ENCODE measurements around the gene RBM20.

Gene RBM20

GRCh38 chr10:110827410-110827809 is 183.3 kb downstream of the RBM20 start:
- no peak; the same call in 2 of the 3 replicates for ATAC-seq
- TF ChIP-seq OSR1 (CRISPR knock-in tag; IDR thresholded peaks at IDR 0.05) = no peak
- TF ChIP-seq ZFP30 (CRISPR knock-in tag; IDR thresholded peaks at IDR 0.05) = no peak
- TF ChIP-seq CSRNP3 (CRISPR knock-in tag; IDR thresholded peaks at IDR 0.05) = no peak
- no peak for TF ChIP-seq TOX (CRISPR knock-in tag; IDR thresholded peaks at IDR 0.05; ENCODE audit: borderline replicate concordance)
- TF ChIP-seq ZFP3 (CRISPR knock-in tag; IDR thresholded peaks at IDR 0.05) = no peak
- TF ChIP-seq ZNF8 (CRISPR knock-in tag; IDR thresholded peaks at IDR 0.05) = no peak
- no peak for TF ChIP-seq TCF4 (CRISPR knock-in tag; IDR thresholded peaks at IDR 0.05; ENCODE audit: borderline replicate concordance)
- TF ChIP-seq ARNTL (CRISPR knock-in tag; IDR thresholded peaks at IDR 0.05; ENCODE audit: borderline replicate concordance, low read depth) = no peak
- no peak for TF ChIP-seq ESRRG (CRISPR knock-in tag; IDR thresholded peaks at IDR 0.05)
- TF ChIP-seq ISL1 (CRISPR knock-in tag; IDR thresholded peaks at IDR 0.05) = no peak
- TF ChIP-seq POU6F1 (CRISPR knock-in tag; IDR thresholded peaks at IDR 0.05; ENCODE audit: borderline replicate concordance, low read depth) = no peak

GRCh38 chr10:110827875-110828274 is 183.7 kb downstream of the RBM20 start:
- TF ChIP-seq GLIS3 (CRISPR knock-in tag; IDR thresholded peaks at IDR 0.05) = no peak
- no peak for TF ChIP-seq ZFP3 (CRISPR knock-in tag; IDR thresholded peaks at IDR 0.05)
- TF ChIP-seq ZNF565 (CRISPR knock-in tag; conservative IDR thresholded peaks at IDR 0.05; ENCODE audit: low read depth) = no peak
- ATAC-seq = no peak

GRCh38 chr10:110828525-110828924 is 184.4 kb downstream of the RBM20 start:
- no peak for ATAC-seq
- TF ChIP-seq ZFP30 (CRISPR knock-in tag; IDR thresholded peaks at IDR 0.05) (no peak), TSHZ2 (CRISPR knock-in tag; IDR thresholded peaks at IDR 0.05) (no peak), ESRRG (CRISPR knock-in tag; IDR thresholded peaks at IDR 0.05) (no peak), ZC3H10 (CRISPR knock-in tag; IDR thresholded peaks at IDR 0.05) (no peak), PATZ1 (CRISPR knock-in tag; IDR thresholded peaks at IDR 0.05; ENCODE audit: borderline replicate concordance) (no peak), GLIS3 (CRISPR knock-in tag; IDR thresholded peaks at IDR 0.05) (no peak), ARNTL (CRISPR knock-in tag; IDR thresholded peaks at IDR 0.05; ENCODE audit: borderline replicate concordance, low read depth) (no peak), TCF4 (CRISPR knock-in tag; IDR thresholded peaks at IDR 0.05; ENCODE audit: borderline replicate concordance) (no peak), ZNF8 (CRISPR knock-in tag; IDR thresholded peaks at IDR 0.05) (no peak), BACH2 (CRISPR knock-in tag; IDR thresholded peaks at IDR 0.05; ENCODE audit: borderline replicate concordance) (no peak), ZNF70 (CRISPR knock-in tag; IDR thresholded peaks at IDR 0.05) (no peak), TOX (CRISPR knock-in tag; IDR thresholded peaks at IDR 0.05; ENCODE audit: borderline replicate concordance) (no peak), ZNF565 (CRISPR knock-in tag; conservative IDR thresholded peaks at IDR 0.05; ENCODE audit: low read depth) (no peak)

- no peak for TF ChIP-seq TCF4 (CRISPR knock-in tag; IDR thresholded peaks at IDR 0.05; ENCODE audit: borderline replicate concordance)
- no peak for ATAC-seq
These were observed 185.7 kb downstream of the RBM20 start for GRCh38 chr10:110829721-110830410.

All from SK-N-SH treated with all-trans-retinoic acid at 6 μM for 48 hours (cell line).